GM18861 (cell line): ENCODE measurements around the gene PHF12.
"Not testable (repeated sequence)": the region's sequence is repeated elsewhere in the genome, so short reads cannot be mapped to it uniquely, and the experiment has no call there.

ENCODE experiments used
- ATAC-seq: cut with Tn5 transposase; IDR thresholded peaks from one replicate; pipeline ENCODE4 v1.9.1; 2021; ENCODE audit not compliant: unreplicated experiment

Gene PHF12

GRCh38 chr17:28935744-28936460, 15.4 kb downstream of the PHF12 start:
- no peak for ATAC-seq

- ATAC-seq: not testable (repeated sequence)
These were observed 16.8 kb downstream of the PHF12 start for GRCh38 chr17:28934508-28934907.

DNA sequence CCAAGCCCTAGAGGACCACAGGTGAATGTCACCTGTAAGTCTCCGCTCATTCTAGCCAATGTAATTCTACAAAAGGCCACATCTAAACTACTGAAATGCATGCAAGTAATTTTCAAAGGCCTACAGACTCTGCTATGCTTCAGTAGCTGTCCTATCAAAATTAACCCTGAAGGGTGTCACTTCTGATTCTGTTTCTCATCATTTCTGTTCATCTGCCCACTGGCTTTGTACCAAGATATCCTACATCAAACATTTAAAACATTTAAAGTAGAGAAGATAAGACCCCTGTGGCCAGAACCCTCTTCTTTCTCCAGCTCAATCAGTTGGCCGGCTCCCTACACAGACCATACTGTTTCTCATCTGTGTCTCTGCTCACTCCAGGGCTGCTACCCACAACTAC, 21.5 kb downstream of the PHF12 start:
- no peak for ATAC-seq

GRCh38 chr17:28928061-28928460, 23.3 kb downstream of the PHF12 start:
- no peak for ATAC-seq

GRCh38 chr17:28926786-28927185, 24.5 kb downstream of the PHF12 start:
- no peak for ATAC-seq

GRCh38 chr17:28926366-28926765, 25.0 kb downstream of the PHF12 start:
- no peak for ATAC-seq

DNA sequence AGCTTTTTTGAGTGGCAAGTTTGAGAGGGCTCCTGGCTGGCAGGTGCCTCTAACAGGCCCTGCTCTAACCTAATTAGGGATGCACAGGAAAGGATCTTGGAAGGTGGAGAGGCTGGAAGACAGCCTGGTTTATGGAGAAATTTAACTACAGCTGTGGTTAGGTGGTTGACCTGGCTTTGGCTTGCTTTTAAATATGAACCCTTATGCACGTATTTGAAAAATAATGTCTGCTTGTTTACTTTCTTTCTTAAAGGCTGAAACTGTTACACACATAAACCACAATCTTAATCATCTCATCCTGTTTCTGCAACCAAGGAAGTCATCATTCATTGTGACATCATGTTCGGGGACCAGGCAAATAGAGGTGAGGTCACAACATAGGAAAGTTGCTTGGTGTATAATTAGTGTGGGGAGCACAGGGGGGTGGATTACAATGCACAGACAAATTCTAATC, 25.4 kb downstream of the PHF12 start:
- ATAC-seq: no peak

GRCh38 chr17:28920201-28920600, 31.1 kb downstream of the PHF12 start:
- no peak for ATAC-seq

DNA sequence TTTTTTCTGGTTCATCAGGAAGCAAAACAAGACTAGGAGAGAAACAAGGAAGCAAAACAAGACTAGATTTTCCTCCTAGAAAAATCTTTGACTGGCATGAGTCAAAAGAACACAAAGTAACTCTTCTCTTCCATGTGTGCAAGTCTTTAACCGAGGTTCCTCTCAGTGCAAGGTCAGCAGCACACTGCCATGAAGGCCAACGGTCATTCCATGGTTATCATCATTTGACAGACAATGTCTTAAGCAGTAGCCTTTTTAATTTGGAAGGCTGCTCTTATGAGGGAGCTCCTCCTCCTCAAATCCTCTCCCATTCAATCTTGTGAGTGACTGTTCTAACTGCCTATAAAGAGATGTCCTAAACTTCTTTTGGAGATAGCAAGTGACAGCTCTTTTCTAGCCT, 33.0 kb downstream of the PHF12 start:
- no peak for ATAC-seq

- no peak for ATAC-seq
These were observed 33.9 kb downstream of the PHF12 start for GRCh38 chr17:28917465-28917864.

- ATAC-seq: no peak
These were observed 34.3 kb downstream of the PHF12 start for GRCh38 chr17:28917029-28917428.

- ATAC-seq: no peak
These were observed 34.9 kb downstream of the PHF12 start for GRCh38 chr17:28916302-28916934.

GRCh38 chr17:28912938-28913333, 38.4 kb downstream of the PHF12 start:
- ATAC-seq: no peak

- ATAC-seq: no peak
These were observed 38.9 kb downstream of the PHF12 start for GRCh38 chr17:28912281-28912937.

DNA sequence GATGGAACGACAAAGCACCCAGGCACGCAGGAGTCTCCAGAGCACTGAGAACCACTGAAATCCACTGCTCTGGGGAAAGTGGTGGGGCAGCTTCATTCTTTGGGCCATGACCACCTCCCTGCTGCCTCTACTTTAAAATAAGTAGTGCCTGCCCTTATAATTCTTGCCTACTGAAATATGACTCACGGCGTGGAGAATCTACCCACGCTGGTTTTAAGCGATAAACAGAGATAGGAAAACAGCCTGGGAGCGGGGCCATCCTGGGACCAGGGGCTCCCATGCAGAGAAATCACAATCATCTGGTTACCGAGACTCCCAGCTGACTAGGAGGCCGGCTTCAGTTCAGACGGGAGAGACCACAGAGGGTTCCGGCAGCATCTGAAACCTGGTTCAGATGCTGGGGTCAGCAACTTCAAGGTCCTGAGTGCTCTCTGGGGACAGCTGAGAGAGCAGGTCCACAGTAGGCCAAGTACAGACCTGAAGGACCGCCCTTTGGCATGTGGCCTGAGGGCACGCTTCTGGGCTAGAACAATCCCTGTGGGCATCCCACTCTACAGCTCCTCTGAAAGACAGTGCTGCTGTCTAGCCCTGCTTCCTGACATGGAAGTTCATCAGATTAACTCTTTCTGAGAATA, 39.8 kb downstream of the PHF12 start:
- no peak for ATAC-seq

GRCh38 chr17:28910534-28910933, 40.8 kb downstream of the PHF12 start:
- no peak for ATAC-seq

DNA sequence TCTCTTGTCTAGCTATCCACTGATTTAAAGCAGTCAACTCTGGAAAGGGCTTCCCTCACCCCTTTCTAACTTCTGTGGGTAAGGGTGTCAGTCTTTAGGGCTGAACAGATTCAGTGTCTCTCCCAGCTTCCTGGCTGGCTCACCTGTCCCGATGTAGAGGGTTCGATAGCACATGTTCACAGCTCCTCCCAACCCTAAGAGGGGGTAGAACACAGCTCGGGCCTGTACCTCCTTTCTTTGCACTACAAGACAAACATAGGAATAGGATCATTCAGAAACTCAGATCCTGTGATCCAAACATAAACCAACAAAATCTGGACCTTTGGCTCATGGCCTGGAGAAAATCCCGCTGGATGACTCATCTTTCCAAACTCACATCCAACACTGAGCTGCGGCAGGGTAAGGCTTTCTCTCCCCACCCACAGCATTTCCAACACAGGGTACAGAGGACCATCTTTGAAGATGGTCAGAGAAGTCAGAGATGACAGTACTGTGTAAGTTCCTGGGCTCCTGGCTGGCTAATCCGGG, 42.6 kb downstream of the PHF12 start:
- ATAC-seq: no peak

- no peak for ATAC-seq
These were observed 43.4 kb downstream of the PHF12 start for GRCh38 chr17:28907709-28908475.

- ATAC-seq: no peak
These were observed 44.4 kb downstream of the PHF12 start for GRCh38 chr17:28906706-28907438.

DNA sequence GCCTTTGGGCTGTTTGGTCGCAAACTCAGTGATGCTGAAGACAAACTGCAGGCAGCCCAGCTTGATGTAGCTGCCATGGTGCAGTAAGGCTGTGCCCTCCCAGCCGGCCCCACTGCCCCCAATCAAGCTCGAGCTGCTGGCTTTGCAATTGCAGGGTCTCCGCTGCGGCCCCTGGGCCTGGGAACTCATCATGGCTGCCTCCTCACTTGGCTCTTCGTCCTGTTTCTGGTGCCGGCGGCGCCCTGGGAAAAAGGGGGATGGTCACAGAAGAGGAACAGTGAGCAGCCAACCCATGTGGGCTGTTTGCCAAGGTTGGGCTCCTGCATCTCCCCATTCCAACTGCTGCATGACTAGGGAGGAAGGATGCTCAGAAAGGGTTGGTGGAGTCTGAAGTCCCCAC, 45.0 kb downstream of the PHF12 start:
- no peak for ATAC-seq
